Natural killer cell (primary cell): ENCODE data around the gene SPTBN4. TPM values are rescaled to one million over a fixed set of nuclear protein-coding genes. Genes with fewer than 3 reads are reported as not detected.
"Not testable (repeated sequence)": the region's sequence is repeated elsewhere in the genome, so short reads cannot be mapped to it uniquely, and the experiment has no call there.

Experiments used
- ATAC-seq, 3 donors: fragments of 150-1000 bp in 2 of 3; fragments of 200-7000 bp in 1 of 3; cut with Tn5 transposase; 1 replicate in 1 of 3; 2 replicates in 2 of 3; pipeline ENCODE4 v1.10.0; 2021; ENCODE audit warnings: mild to moderate bottlenecking in 2 of 3, moderate library complexity in 2 of 3
- DNase-seq, 2 donors: peaks; one replicate each; pipeline versions ENCODE4 v3.0.0 to v3.0.0-alpha.2; 2013 to 2021; ENCODE audit warnings: mixed read lengths in 1 of 2
- H3K27ac ChIP-seq: one replicate; pipeline ENCODE4 v1.5.1; 2013; ENCODE audit warnings: mild to moderate bottlenecking, low read length
- H3K27me3 ChIP-seq: one replicate; pipeline ENCODE4 v1.6.1; 2013; ENCODE audit warnings: low read length; ENCODE audit not compliant: control insufficient read depth, insufficient read depth
- H3K36me3 ChIP-seq: one replicate; pipeline ENCODE4 v1.6.1; 2013; ENCODE audit warnings: low read length; ENCODE audit not compliant: control insufficient read depth, insufficient read depth
- H3K4me1 ChIP-seq: one replicate; pipeline ENCODE4 v1.6.1; 2013; ENCODE audit warnings: low read length; ENCODE audit not compliant: control insufficient read depth, insufficient read depth
- H3K4me3 ChIP-seq: one replicate; pipeline ENCODE4 v1.5.1; 2013; ENCODE audit warnings: low read length
- H3K9me3 ChIP-seq: one replicate; pipeline ENCODE4 v1.6.1; 2013; ENCODE audit warnings: low read length; ENCODE audit not compliant: control insufficient read depth, insufficient read depth
- H3K27ac Mint-ChIP-seq, 2 donors: one replicate each; pipeline ENCODE4 v1.8.0; 2022; ENCODE audit warnings: mild to moderate bottlenecking in 2 of 2, mixed read lengths in 2 of 2, moderate library complexity in 1 of 2
- H3K27me3 Mint-ChIP-seq, 2 donors: one replicate each; pipeline ENCODE4 v1.8.0; 2022; ENCODE audit warnings: low read depth in 2 of 2, mixed read lengths in 2 of 2
- H3K36me3 Mint-ChIP-seq: one replicate; pipeline ENCODE4 v1.8.0; 2022; ENCODE audit warnings: mixed read lengths
- H3K4me1 Mint-ChIP-seq, 2 donors: one replicate each; pipeline ENCODE4 v1.8.0; 2022; ENCODE audit warnings: mixed read lengths in 2 of 2
- H3K4me3 Mint-ChIP-seq: one replicate; pipeline ENCODE4 v1.8.0; 2022; ENCODE audit warnings: mild to moderate bottlenecking, moderate library complexity, mixed read lengths
- H3K9me3 Mint-ChIP-seq, 2 donors: one replicate each; pipeline ENCODE4 v1.8.0; 2022; ENCODE audit warnings: mixed read lengths in 2 of 2
- WGBS: methylation state at CpG from one replicate; pipeline ENCODE4 v1.1.7; 2013; ENCODE audit warnings: missing lambda C conversion rate; ENCODE audit not compliant: insufficient coverage; 5-methylcytosine and 5-hydroxymethylcytosine counted together
- intact Hi-C: fragments of 100-400 bp; cut with micrococcal nuclease; formaldehyde crosslinking; loops from one replicate; pipeline ENCODE4 v1.14.2; 2022
- total RNA-seq, 4 donors: library from RNA; stranded (reverse); fragments of 120-200 nt in 1 of 4; gene quantifications; one replicate each; pipeline versions ENCODE4 v1.2.3 to v1.2.4, GENCODE V29; 2013 to 2022
- TF ChIP-seq, protein P1 (sequence below): fragments of 200-600 bp; IDR thresholded peaks from one replicate; pipeline ENCODE4 v1.8.0; 2022; ENCODE audit warnings: antibody characterized with exemption

The SPTBN4 gene
- total RNA-seq, 3 donors from 2014 or later (not counting 1 experiment from before 2014, with no cell fraction given): 0.16 to 0.63 (median 0.31) TPM

DNA sequence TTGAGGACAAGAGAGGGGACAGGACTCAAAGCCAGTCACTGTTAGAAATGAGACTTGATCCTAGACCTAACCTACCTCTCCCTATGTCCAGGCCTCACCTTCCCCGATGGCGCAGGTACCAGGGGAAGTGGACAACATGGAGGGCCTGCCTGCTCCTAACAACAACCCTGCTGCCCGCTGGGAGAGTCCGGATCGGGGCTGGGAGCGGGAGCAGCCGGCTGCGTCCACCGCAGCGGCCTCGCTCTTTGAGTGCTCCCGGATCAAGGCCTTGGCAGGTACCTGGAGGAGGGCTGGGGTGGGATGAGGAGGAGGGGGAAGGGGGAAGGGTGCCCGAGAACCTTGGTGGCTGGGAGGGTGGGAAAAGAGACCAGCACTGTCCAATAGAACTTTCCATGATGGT lies 5.7 kb downstream of the SPTBN4 start:
- Mint-ChIP-seq H3K4me1 (no peaks in the 10 kb centered on the region), H3K4me3 (no peak overlapping the region), H3K36me3 (no peaks in the 10 kb centered on the region), H3K27me3 (peaks cover 0 to 10% of the 10 kb centered on the region in 2 donors), H3K9me3 (no peaks in the 10 kb centered on the region), H3K27ac (no peak overlapping the region)
- no peaks in the 10 kb centered on the region for H3K36me3 ChIP-seq
- 98% methylated on average over 13 of the region's 13 CpGs for whole genome bisulfite sequencing
- no peak overlapping the region for H3K27ac ChIP-seq
- DNase-seq: no peak
- H3K4me1 ChIP-seq: peaks cover under 1% of the 10 kb centered on the region
- no peak overlapping the region for H3K4me3 ChIP-seq
- intact Hi-C loops: no loop called here
- H3K9me3 ChIP-seq: no peaks in the 10 kb centered on the region
- peaks cover under 1% of the 10 kb centered on the region for H3K27me3 ChIP-seq
- no peak for ATAC-seq
- TF ChIP-seq, protein P1, sequence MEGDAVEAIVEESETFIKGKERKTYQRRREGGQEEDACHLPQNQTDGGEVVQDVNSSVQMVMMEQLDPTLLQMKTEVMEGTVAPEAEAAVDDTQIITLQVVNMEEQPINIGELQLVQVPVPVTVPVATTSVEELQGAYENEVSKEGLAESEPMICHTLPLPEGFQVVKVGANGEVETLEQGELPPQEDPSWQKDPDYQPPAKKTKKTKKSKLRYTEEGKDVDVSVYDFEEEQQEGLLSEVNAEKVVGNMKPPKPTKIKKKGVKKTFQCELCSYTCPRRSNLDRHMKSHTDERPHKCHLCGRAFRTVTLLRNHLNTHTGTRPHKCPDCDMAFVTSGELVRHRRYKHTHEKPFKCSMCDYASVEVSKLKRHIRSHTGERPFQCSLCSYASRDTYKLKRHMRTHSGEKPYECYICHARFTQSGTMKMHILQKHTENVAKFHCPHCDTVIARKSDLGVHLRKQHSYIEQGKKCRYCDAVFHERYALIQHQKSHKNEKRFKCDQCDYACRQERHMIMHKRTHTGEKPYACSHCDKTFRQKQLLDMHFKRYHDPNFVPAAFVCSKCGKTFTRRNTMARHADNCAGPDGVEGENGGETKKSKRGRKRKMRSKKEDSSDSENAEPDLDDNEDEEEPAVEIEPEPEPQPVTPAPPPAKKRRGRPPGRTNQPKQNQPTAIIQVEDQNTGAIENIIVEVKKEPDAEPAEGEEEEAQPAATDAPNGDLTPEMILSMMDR: no peak

- Histone ChIP-seq H3K4me1 (no peaks in the 10 kb centered on the region), H3K9me3 (no peaks in the 10 kb centered on the region), H3K4me3 (no peak overlapping the region), H3K27me3 (no peaks in the 10 kb centered on the region), H3K36me3 (no peaks in the 10 kb centered on the region), H3K27ac (no peak overlapping the region)
- no peak for ATAC-seq
- no peak for DNase-seq
- Mint-ChIP-seq H3K36me3 (no peaks in the 10 kb centered on the region), H3K4me1 (no peaks in the 10 kb centered on the region), H3K9me3 (no peaks in the 10 kb centered on the region), H3K4me3 (no peak overlapping the region), H3K27ac (no peak overlapping the region), H3K27me3 (peaks cover 5 to 8% of the 10 kb centered on the region in 2 donors)
- TF ChIP-seq, protein P1: no peak
- no CpG with 5 or more reads among the region's 4 CpGs for WGBS
- intact Hi-C loops: no loop called here
Observed at GRCh38 chr19:40474737-40475136, 7.9 kb downstream of the SPTBN4 start.

- ATAC-seq, H3K27ac ChIP-seq, H3K36me3 Mint-ChIP-seq, H3K9me3 ChIP-seq, intact Hi-C loops, H3K27ac Mint-ChIP-seq, DNase-seq, H3K4me3 ChIP-seq, H3K4me3 Mint-ChIP-seq, H3K27me3 Mint-ChIP-seq, H3K4me1 ChIP-seq, H3K9me3 Mint-ChIP-seq, H3K36me3 ChIP-seq, H3K27me3 ChIP-seq, H3K4me1 Mint-ChIP-seq: not testable (repeated sequence)
- 92% methylated on average over 15 of the region's 15 CpGs for WGBS
Observed at GRCh38 chr19:40475878-40476644, 9.3 kb downstream of the SPTBN4 start.

DNA sequence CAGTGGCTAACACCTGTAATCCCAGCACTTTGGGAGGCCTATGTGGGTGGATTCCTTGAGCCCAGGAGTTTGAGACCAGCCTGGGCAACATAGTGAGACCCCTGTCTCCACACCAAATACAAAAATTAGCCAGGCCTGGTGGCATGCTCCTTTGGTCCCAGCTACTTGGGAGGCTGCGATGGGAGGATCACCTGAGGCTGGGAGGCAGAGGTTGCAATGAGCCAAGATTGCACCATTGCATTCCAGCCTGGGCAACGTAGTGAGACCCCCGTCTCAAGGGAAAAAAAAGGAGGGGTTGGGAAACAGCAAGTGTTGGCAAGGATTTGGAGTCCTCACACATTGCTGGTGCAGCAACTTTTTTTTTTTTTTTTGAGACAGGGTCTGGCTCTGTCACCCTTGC lies 19.2 kb downstream of the SPTBN4 start:
- Mint-ChIP-seq H3K27ac (no peak overlapping the region), H3K4me1 (peaks cover 7 to 9% of the 10 kb centered on the region in 2 donors), H3K36me3 (no peaks in the 10 kb centered on the region), H3K4me3 (no peak overlapping the region), H3K9me3 (no peaks in the 10 kb centered on the region), H3K27me3 (peaks cover 9 to 22% of the 10 kb centered on the region in 2 donors)
- Histone ChIP-seq H3K4me1 (peaks cover 6% of the 10 kb centered on the region), H3K36me3 (no peaks in the 10 kb centered on the region), H3K9me3 (no peaks in the 10 kb centered on the region), H3K4me3 (no peak overlapping the region), H3K27ac (no peak overlapping the region), H3K27me3 (peaks cover 4% of the 10 kb centered on the region)
- 91% methylated on average over 3 of the region's 3 CpGs for WGBS
- TF ChIP-seq, protein P1: no peak
- DNase-seq (no peak), ATAC-seq (no peak)
- intact Hi-C loops: no loop called here
